Ascending aorta (tissue), 2 donors: ENCODE measurements around the gene UGT2A2. TPM values are rescaled to one million over a fixed set of nuclear protein-coding genes. Genes with fewer than 3 reads are reported as not detected.

Source experiments
- DNase-seq, 2 donors: peaks; one replicate each; pipeline ENCODE4 v3.0.0-alpha.2; 2019; ENCODE audit warnings: low spot score in 2 of 2
- H3K27ac ChIP-seq, 2 donors: fragments of 200-600 bp; sonication (generic); one replicate each; pipeline ENCODE4 v1.5.1; 2016 to 2017; ENCODE audit warnings: mild to moderate bottlenecking in 1 of 2
- H3K27me3 ChIP-seq: fragments of 200-600 bp; sonication (generic); one replicate; pipeline ENCODE4 v1.5.1; 2017
- H3K36me3 ChIP-seq, 2 donors: fragments of 200-600 bp; sonication (generic); one replicate each; pipeline ENCODE4 v1.5.1; 2016
- H3K4me1 ChIP-seq, 2 donors: fragments of 200-600 bp; sonication (generic); one replicate each; pipeline ENCODE4 v1.5.1; 2016 to 2017; ENCODE audit warnings: mild to moderate bottlenecking in 1 of 2
- H3K4me3 ChIP-seq, 2 donors: fragments of 200-600 bp; sonication (generic); one replicate each; pipeline ENCODE4 v1.5.1; 2016 to 2017; ENCODE audit warnings: mild to moderate bottlenecking in 1 of 2
- H3K9me3 ChIP-seq, 2 donors: fragments of 200-600 bp; sonication (generic); one replicate each; pipeline ENCODE4 v1.5.1; 2016
- intact Hi-C: fragments of 100-400 bp; cut with DNase I; formaldehyde crosslinking; loops from one replicate; pipeline ENCODE4 v1.15.1; 2023
- total RNA-seq: library from RNA; depleted of rRNA; stranded (reverse); fragments of >200 nt; gene quantifications from one replicate; pipeline ENCODE4 v1.1.0, GENCODE V29; 2016
- TF ChIP-seq, protein P1 (sequence below), 3 experiments: fragments of 200-600 bp in 2 of 3; fragments of 450-650 bp in 1 of 3; sonication (generic) in 2 of 3; IDR thresholded peaks; one replicate each; pipeline ENCODE4 v1.5.1; 2016 to 2019; ENCODE audit warnings: antibody characterized with exemption in 3 of 3, mild to moderate bottlenecking in 1 of 3, moderate library complexity in 1 of 3

Gene UGT2A2
- total RNA-seq, 1 donor from 2014 or later = not detected

DNA sequence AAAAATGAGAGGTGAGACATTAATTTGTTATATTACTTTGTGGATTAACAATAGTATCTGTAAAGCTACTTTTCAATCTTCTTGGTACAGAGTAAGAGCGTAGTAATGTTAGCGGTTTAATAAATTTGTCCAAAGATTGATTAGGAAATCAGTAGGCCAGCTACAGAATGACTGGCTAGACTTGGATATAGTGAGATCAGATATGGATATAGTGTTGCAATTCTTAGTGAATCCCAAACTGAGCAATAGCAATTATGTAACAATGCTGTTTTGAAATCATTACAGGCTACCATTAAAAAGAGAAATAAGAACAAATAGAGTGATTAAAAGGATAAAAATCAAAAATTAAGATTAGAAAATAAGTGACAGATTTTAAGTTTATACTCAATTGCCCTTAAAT, 847 bp upstream of the UGT2A2 start:
- no peaks in the 10 kb centered on the region for H3K36me3 ChIP-seq
- TF ChIP-seq, protein P1, sequence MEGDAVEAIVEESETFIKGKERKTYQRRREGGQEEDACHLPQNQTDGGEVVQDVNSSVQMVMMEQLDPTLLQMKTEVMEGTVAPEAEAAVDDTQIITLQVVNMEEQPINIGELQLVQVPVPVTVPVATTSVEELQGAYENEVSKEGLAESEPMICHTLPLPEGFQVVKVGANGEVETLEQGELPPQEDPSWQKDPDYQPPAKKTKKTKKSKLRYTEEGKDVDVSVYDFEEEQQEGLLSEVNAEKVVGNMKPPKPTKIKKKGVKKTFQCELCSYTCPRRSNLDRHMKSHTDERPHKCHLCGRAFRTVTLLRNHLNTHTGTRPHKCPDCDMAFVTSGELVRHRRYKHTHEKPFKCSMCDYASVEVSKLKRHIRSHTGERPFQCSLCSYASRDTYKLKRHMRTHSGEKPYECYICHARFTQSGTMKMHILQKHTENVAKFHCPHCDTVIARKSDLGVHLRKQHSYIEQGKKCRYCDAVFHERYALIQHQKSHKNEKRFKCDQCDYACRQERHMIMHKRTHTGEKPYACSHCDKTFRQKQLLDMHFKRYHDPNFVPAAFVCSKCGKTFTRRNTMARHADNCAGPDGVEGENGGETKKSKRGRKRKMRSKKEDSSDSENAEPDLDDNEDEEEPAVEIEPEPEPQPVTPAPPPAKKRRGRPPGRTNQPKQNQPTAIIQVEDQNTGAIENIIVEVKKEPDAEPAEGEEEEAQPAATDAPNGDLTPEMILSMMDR (IDR thresholded peaks at IDR 0.05) = no peak
- intact Hi-C loops = no loop called here

DNA sequence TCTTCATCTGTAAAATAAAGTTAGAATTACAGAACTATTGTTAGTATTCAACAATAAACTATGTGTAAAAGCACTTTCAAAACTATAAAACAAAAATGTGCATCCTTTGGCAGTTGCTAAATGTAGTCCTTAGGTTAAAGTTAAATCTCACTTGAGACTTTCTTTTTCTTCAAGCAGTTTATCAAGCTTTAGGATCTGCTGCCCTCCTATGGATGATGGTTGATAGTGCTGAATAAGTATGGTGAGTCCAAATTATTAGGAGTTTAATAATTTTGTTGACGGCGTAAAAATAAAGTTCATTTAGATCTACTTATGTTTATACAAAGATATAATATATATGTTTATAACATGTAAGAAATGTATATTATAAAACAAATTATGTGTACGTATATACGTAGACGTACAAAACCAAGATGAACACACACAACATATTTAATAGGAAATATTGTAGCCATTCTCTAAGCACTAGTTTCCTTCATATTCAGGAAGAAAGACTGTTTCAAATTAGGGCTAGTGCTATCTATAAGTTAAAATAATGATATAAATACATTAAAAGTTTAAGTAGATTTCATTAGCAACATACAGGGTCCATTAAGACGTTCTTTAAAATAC, 22.3 kb downstream of the UGT2A2 start:
- no peaks in the 10 kb centered on the region for H3K4me1 ChIP-seq
- H3K9me3 ChIP-seq = no peaks in the 10 kb centered on the region
- no peak overlapping the region for H3K4me3 ChIP-seq
- H3K27ac ChIP-seq = no peak overlapping the region
- H3K36me3 ChIP-seq = no peaks in the 10 kb centered on the region
- intact Hi-C loops = no loop called here
- TF ChIP-seq, protein P1 (IDR thresholded peaks at IDR 0.05) = no peak
- H3K27me3 ChIP-seq = no peaks in the 10 kb centered on the region
- DNase-seq = no peak

More for the DNA sequence above, 847 bp upstream of the UGT2A2 start:
- H3K4me3 ChIP-seq = no peak overlapping the region
- no peaks in the 10 kb centered on the region for H3K4me1 ChIP-seq
- H3K27ac ChIP-seq = no peak overlapping the region
- DNase-seq = no peak
- no peaks in the 10 kb centered on the region for H3K27me3 ChIP-seq
- no peaks in the 10 kb centered on the region for H3K9me3 ChIP-seq

GRCh38 chr4:69610484-69610883, 29.0 kb downstream of the UGT2A2 start:
- TF ChIP-seq, protein P1 (IDR thresholded peaks at IDR 0.05) = no peak
- Histone ChIP-seq H3K36me3 (no peaks in the 10 kb centered on the region), H3K4me1 (no peaks in the 10 kb centered on the region), H3K4me3 (no peak overlapping the region), H3K9me3 (no peaks in the 10 kb centered on the region), H3K27me3 (no peaks in the 10 kb centered on the region), H3K27ac (no peak overlapping the region)
- intact Hi-C loops = no loop called here
- DNase-seq = no peak

- intact Hi-C loops = no loop called here
- no peaks in the 10 kb centered on the region for H3K9me3 ChIP-seq
- TF ChIP-seq, protein P1 (IDR thresholded peaks at IDR 0.05) = no peak
- no peaks in the 10 kb centered on the region for H3K4me1 ChIP-seq
- H3K36me3 ChIP-seq = no peaks in the 10 kb centered on the region
- H3K27ac ChIP-seq = no peak overlapping the region
- no peaks in the 10 kb centered on the region for H3K27me3 ChIP-seq
- H3K4me3 ChIP-seq = no peak overlapping the region
- no peak for DNase-seq
These were observed 38.4 kb downstream of the UGT2A2 start for GRCh38 chr4:69601065-69601464.

GRCh38 chr4:69600013-69600412, 39.4 kb downstream of the UGT2A2 start:
- intact Hi-C loops = no loop called here
- TF ChIP-seq, protein P1 (IDR thresholded peaks at IDR 0.05) = no peak
- H3K9me3 ChIP-seq = no peaks in the 10 kb centered on the region
- H3K4me3 ChIP-seq = no peak overlapping the region
- no peaks in the 10 kb centered on the region for H3K27me3 ChIP-seq
- no peak for DNase-seq
- H3K36me3 ChIP-seq = no peaks in the 10 kb centered on the region
- no peaks in the 10 kb centered on the region for H3K4me1 ChIP-seq
- no peak overlapping the region for H3K27ac ChIP-seq

DNA sequence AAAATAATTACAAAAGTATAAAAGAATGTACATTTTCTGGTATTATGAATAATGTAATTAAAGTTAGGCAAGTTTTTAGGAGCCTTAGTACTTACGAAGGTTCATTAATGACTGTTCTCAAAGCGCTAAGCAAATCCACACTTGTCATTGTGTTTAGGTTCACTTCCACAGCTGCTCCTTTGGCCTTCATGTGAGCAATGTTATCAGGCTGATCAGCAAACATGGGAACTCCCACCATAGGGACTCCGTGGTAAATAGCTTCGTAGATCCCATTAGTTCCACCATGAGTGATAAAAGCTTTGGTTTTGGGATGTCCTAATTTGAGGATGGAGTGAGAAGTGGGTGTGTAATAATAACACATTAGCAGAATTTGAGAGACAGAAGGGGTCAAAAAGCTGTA, 45.1 kb downstream of the UGT2A2 start:
- DNase-seq = no peak
- TF ChIP-seq, protein P1 (IDR thresholded peaks at IDR 0.05) = no peak
- no peaks in the 10 kb centered on the region for H3K4me1 ChIP-seq
- no peaks in the 10 kb centered on the region for H3K27me3 ChIP-seq
- intact Hi-C loops = no loop called here
- no peak overlapping the region for H3K27ac ChIP-seq
- H3K36me3 ChIP-seq = no peaks in the 10 kb centered on the region
- no peak overlapping the region for H3K4me3 ChIP-seq
- no peaks in the 10 kb centered on the region for H3K9me3 ChIP-seq
